Activated CD8-positive, alpha-beta T cell treated with anti-CD3 and anti-CD28 coated beads for 36 hours (primary cell): ENCODE results near the gene PPP1R1C. TPM values are rescaled to one million over a fixed set of nuclear protein-coding genes. Genes with fewer than 3 reads are reported as not detected.

Source experiments
- ATAC-seq: fragments of 200-7000 bp; cut with Tn5 transposase; one replicate; pipeline ENCODE4 v1.10.0; 2021; ENCODE audit warnings: mild to moderate bottlenecking, moderate library complexity
- CTCF ChIA-PET: fragments of 350-600 bp; sonication (Branson Sonifier 250); formaldehyde crosslinking; loops from one replicate; lab custom pipeline; 2021; ENCODE audit warnings: antibody characterized with exemption; lab: Charles Lee
- POLR2A ChIA-PET: fragments of 350-600 bp; sonication (Branson Sonifier 250); formaldehyde crosslinking; loops from one replicate; lab custom pipeline; 2021; ENCODE audit warnings: antibody characterized with exemption; lab: Charles Lee
- DNase-seq: peaks from one replicate; pipeline ENCODE4 v3.0.0-alpha.2; 2020
- H3K27ac Mint-ChIP-seq: one replicate; pipeline ENCODE4 v1.8.0; 2021; ENCODE audit warnings: mild to moderate bottlenecking, mixed read lengths
- H3K27me3 Mint-ChIP-seq: one replicate; pipeline ENCODE4 v1.8.0; 2021; ENCODE audit warnings: mixed read lengths
- H3K36me3 Mint-ChIP-seq: one replicate; pipeline ENCODE4 v1.8.0; 2021; ENCODE audit warnings: low read depth, mixed read lengths
- H3K4me1 Mint-ChIP-seq: one replicate; pipeline ENCODE4 v1.8.0; 2021; ENCODE audit warnings: low read depth, mixed read lengths
- H3K4me3 Mint-ChIP-seq: one replicate; pipeline ENCODE4 v1.8.0; 2021; ENCODE audit warnings: mild to moderate bottlenecking, moderate library complexity, mixed read lengths
- H3K9me3 Mint-ChIP-seq: one replicate; pipeline ENCODE4 v1.8.0; 2021; ENCODE audit warnings: mixed read lengths
- CTCF ChIP-seq: fragments of 200-600 bp; IDR thresholded peaks from one replicate; pipeline ENCODE4 v1.8.0; 2022; ENCODE audit warnings: antibody characterized with exemption, mild to moderate bottlenecking
- intact Hi-C: fragments of 100-400 bp; cut with micrococcal nuclease; formaldehyde crosslinking; loops from one replicate; pipeline ENCODE4 v1.10.0; 2022
- total RNA-seq, 2 experiments: library from RNA; stranded (reverse); gene quantifications; one replicate each; pipeline ENCODE4 v1.2.3, GENCODE V29; 2021

PPP1R1C gene
- total RNA-seq, 2 experiments from 2014 or later = not detected

- Mint-ChIP-seq H3K4me3 (no peak overlapping the region), H3K4me1 (no peaks in the 10 kb centered on the region), H3K9me3 (no peaks in the 10 kb centered on the region), H3K27ac (no peak overlapping the region), H3K27me3 (no peaks in the 10 kb centered on the region), H3K36me3 (no peaks in the 10 kb centered on the region)
- POLR2A ChIA-PET = no interaction called here
- no peak for ATAC-seq
- intact Hi-C loops = no loop called here
- no peak for TF ChIP-seq CTCF
- DNase-seq = no peak
- CTCF ChIA-PET = no interaction called here
Observed at GRCh38 chr2:181998041-181998835, 12.6 kb downstream of the PPP1R1C start.

GRCh38 chr2:181998891-181999654 is 13.4 kb downstream of the PPP1R1C start:
- TF ChIP-seq CTCF = no peak
- intact Hi-C loops = no loop called here
- H3K4me3 Mint-ChIP-seq = no peak overlapping the region
- H3K27ac Mint-ChIP-seq = no peak overlapping the region
- ChIA-PET CTCF (no interaction called here), POLR2A (interaction anchor here (1.1 kb wide), 1 partner anchor 9 kb away, joined by 5 read pairs; no protein-coding TSS in a partner anchor)
- no peaks in the 10 kb centered on the region for H3K36me3 Mint-ChIP-seq
- DNase-seq (no peak), ATAC-seq (no peak)
- H3K9me3 Mint-ChIP-seq = no peaks in the 10 kb centered on the region
- no peaks in the 10 kb centered on the region for H3K27me3 Mint-ChIP-seq
- H3K4me1 Mint-ChIP-seq = no peaks in the 10 kb centered on the region

- no peaks in the 10 kb centered on the region for H3K9me3 Mint-ChIP-seq
- intact Hi-C loops = no loop called here
- ChIA-PET POLR2A (interaction anchor here (1.1 kb wide), 1 partner anchor 10 kb away, joined by 5 read pairs; no protein-coding TSS in a partner anchor), CTCF (interaction anchor here (1.3 kb wide), 1 partner anchor 51 kb away, joined by 3 read pairs; no protein-coding TSS in a partner anchor)
- no peak for DNase-seq
- no peaks in the 10 kb centered on the region for H3K36me3 Mint-ChIP-seq
- no peak for TF ChIP-seq CTCF
- ATAC-seq = no peak
- no peaks in the 10 kb centered on the region for H3K4me1 Mint-ChIP-seq
- no peak overlapping the region for H3K4me3 Mint-ChIP-seq
- no peak overlapping the region for H3K27ac Mint-ChIP-seq
- H3K27me3 Mint-ChIP-seq = no peaks in the 10 kb centered on the region
Observed at GRCh38 chr2:181999911-182000310, 14.3 kb downstream of the PPP1R1C start.

GRCh38 chr2:182004945-182005520 is 19.4 kb downstream of the PPP1R1C start:
- no peak for DNase-seq
- ChIA-PET POLR2A (interaction anchor here (1.2 kb wide), 1 partner anchor 9 kb away, joined by 3 read pairs; no protein-coding TSS in a partner anchor), CTCF (no interaction called here)
- no peak for TF ChIP-seq CTCF
- no peaks in the 10 kb centered on the region for H3K36me3 Mint-ChIP-seq
- H3K27ac Mint-ChIP-seq = no peak overlapping the region
- H3K27me3 Mint-ChIP-seq = no peaks in the 10 kb centered on the region
- H3K4me3 Mint-ChIP-seq = no peak overlapping the region
- intact Hi-C loops = no loop called here
- no peaks in the 10 kb centered on the region for H3K4me1 Mint-ChIP-seq
- no peak for ATAC-seq
- H3K9me3 Mint-ChIP-seq = peaks cover 1% of the 10 kb centered on the region
